A549 treated with DMSO at 1 μM for 4 hours (cell line): Measurements from ENCODE around the gene LCN12. TPM values are rescaled to one million over a fixed set of nuclear protein-coding genes. Genes with fewer than 3 reads are reported as not detected.

Source experiments
- total RNA-seq: library from RNA; stranded (reverse); fragments of 200-300 nt; extraction: Qiagen RNA extraction; gene quantifications from 5 replicates; pipeline ENCODE4 v1.2.3, GENCODE V29; 2022; ENCODE audit warnings: low read depth

LCN12 gene
- 0.95 to 1.9 TPM (median 1.4 TPM) in 5 replicates for total RNA-seq

DNA sequence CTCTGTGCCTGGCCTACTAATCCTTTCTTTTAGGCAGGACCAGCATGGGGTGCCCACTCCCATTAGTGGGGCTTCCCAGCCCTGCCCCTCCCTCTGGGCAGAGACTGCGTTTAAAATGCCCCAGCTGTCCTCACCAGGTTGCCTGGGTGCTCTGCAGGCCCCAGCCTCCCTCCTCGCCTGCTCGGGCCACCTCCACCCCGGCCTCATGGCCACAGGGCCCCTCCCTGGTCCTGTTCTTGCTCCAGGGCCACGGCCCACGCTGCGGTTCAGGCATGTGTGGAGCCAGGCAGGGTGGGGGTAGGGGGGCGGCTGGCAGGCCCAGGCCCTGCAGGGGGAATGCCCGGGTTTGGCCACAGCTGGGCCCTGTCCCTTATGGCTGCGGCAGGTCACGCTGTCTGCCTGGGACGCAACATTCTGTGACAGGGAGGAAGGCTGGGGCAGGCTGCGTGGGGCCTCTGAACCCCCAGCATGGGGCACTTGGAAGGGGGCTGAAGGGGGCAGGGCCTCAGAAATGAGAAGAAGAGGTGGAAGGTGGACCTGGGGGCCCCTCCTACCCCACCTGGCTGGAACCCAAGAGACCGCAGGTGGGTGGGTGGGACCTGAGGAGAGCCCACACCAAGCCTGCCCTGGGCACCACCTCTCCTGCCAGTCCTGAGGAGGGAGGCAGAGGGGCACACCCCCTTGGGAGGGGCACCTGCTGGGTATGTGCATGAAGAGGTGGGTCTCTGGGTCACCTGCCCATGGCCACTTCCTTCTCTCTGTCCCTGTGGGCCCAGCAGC is at the start of gene LCN12:
Gene LCN12, plus strand, starts transcription at position 733 of the 780 bp plus-strand sequence. CDS start 55 bp downstream, outside the sequence.

GRCh38 chr9:136944519-136945332 is 7.3 kb upstream of the LCN12 start, which contains the start of the genes C8G and FBXW5:
Gene C8G (plus strand): TSS chr9:136945243. CDS start chr9:136945321, 78 bp downstream.
Gene FBXW5 (minus strand): TSS chr9:136944738. CDS start chr9:136944083, 655 bp downstream.

GRCh38 chr9:136977223-136977622 is 25.1 kb downstream of the LCN12 start, which contains the start of gene PTGDS:
Gene PTGDS (plus strand): TSS chr9:136977504. CDS start chr9:136977579, 75 bp downstream.

GRCh38 chr9:136982232-136983051 is 30.4 kb downstream of the LCN12 start, which contains the start of gene LCNL1:
Gene LCNL1 (plus strand): TSS chr9:136982993. CDS start chr9:136983587, 594 bp downstream.

GRCh38 chr9:136991993-136992818 is 40.1 kb downstream of the LCN12 start, which contains the start of gene PAXX:
Gene PAXX (plus strand): TSS chr9:136992422. CDS start chr9:136992444, 22 bp downstream.

GRCh38 chr9:136996361-136997292 is 44.6 kb downstream of the LCN12 start, which contains the start of gene CLIC3:
Gene CLIC3 (minus strand): TSS chr9:136996568. CDS start chr9:136996543, 25 bp downstream.

Other genes starting within 250 kb of the LCN12 start
- 7.1 to 10.2 TPM (median 8.0 TPM) in 5 replicates for gene DIPK1B, start 239.7 kb upstream of the LCN12 start, total RNA-seq
- gene LCN10, start 209.3 kb upstream of the LCN12 start, total RNA-seq, result not detected in 5 replicates
- gene LCN6, start 203.7 kb upstream of the LCN12 start, total RNA-seq, result not detected in 5 replicates
- gene LCN8, start 194.0 kb upstream of the LCN12 start, total RNA-seq, result not detected in 5 replicates
- gene LCN15, start 187.8 kb upstream of the LCN12 start, total RNA-seq, result not detected in 5 replicates
- 64.9 to 72.6 TPM (median 70.3 TPM) in 5 replicates for gene TMEM141, start 160.9 kb upstream of the LCN12 start, total RNA-seq
- gene CCDC183, start 155.9 kb upstream of the LCN12 start, total RNA-seq, result 0.10 to 0.34 TPM (median 0.26 TPM) in 5 replicates
- gene RABL6, start 144.3 kb upstream of the LCN12 start, total RNA-seq, result 65.6 to 91.8 TPM (median 82.0 TPM) in 5 replicates
- gene AJM1, start 109.8 kb upstream of the LCN12 start, total RNA-seq, result 3.2 to 4.8 TPM (median 3.8 TPM) in 5 replicates
- gene PHPT1, start 102.9 kb upstream of the LCN12 start, total RNA-seq, result 270 to 314 TPM (median 281 TPM) in 5 replicates
- 1.8 to 5.4 TPM (median 4.1 TPM) in 5 replicates for gene MAMDC4, start 99.9 kb upstream of the LCN12 start, total RNA-seq
- gene EDF1, start 86.0 kb upstream of the LCN12 start, total RNA-seq, result 440 to 480 TPM (median 443 TPM) in 5 replicates
- gene TRAF2, start 65.8 kb upstream of the LCN12 start, total RNA-seq, result 42.4 to 76.5 TPM (median 63.8 TPM) in 5 replicates
- 67.1 to 97.1 TPM (median 91.2 TPM) in 5 replicates for gene FBXW5, start 7.5 kb upstream of the LCN12 start, total RNA-seq
- gene C8G, start 7.0 kb upstream of the LCN12 start, total RNA-seq, result 0.71 to 1.5 TPM (median 1.1 TPM) in 5 replicates
- gene PTGDS, start 25.2 kb downstream of the LCN12 start, total RNA-seq, result 0.28 to 0.37 TPM (median 0.33 TPM) in 3 of 5 replicates, not detected in the others
- 0.02 to 0.10 TPM (median 0.05 TPM) in 3 of 5 replicates, not detected in the others for gene LCNL1, start 30.7 kb downstream of the LCN12 start, total RNA-seq
- gene PAXX, start 40.1 kb downstream of the LCN12 start, total RNA-seq, result 44.8 to 86.6 TPM (median 72.0 TPM) in 5 replicates
- gene CLIC3, start 44.3 kb downstream of the LCN12 start, total RNA-seq, result 2.2 to 2.7 TPM (median 2.6 TPM) in 5 replicates
- 19.3 to 29.0 TPM (median 25.8 TPM) in 5 replicates for gene ABCA2, start 76.0 kb downstream of the LCN12 start, total RNA-seq
- 0.12 TPM in 1 of 5 replicates, not detected in the others for gene FUT7, start 79.8 kb downstream of the LCN12 start, total RNA-seq
- 43.4 to 83.2 TPM (median 74.9 TPM) in 5 replicates for gene NPDC1, start 93.9 kb downstream of the LCN12 start, total RNA-seq
- 0.67 to 0.95 TPM (median 0.82 TPM) in 5 replicates for gene ENTPD2, start 101.8 kb downstream of the LCN12 start, total RNA-seq
- 15.1 to 29.3 TPM (median 23.8 TPM) in 5 replicates for gene SAPCD2, start 118.3 kb downstream of the LCN12 start, total RNA-seq
- gene UAP1L1, start 125.2 kb downstream of the LCN12 start, total RNA-seq, result 10.5 to 16.3 TPM (median 11.5 TPM) in 5 replicates
- gene MAN1B1, start 134.7 kb downstream of the LCN12 start, total RNA-seq, result 44.5 to 52.7 TPM (median 47.9 TPM) in 5 replicates
- gene DPP7, start 162.5 kb downstream of the LCN12 start, total RNA-seq, result 73.1 to 121 TPM (median 107 TPM) in 5 replicates
- gene GRIN1, start 186.9 kb downstream of the LCN12 start, total RNA-seq, result 0.10 to 0.62 TPM (median 0.57 TPM) in 5 replicates
- 0.26 to 1.5 TPM (median 1.0 TPM) in 5 replicates for gene LRRC26, start 217.8 kb downstream of the LCN12 start, total RNA-seq
- not detected in 5 replicates for gene TMEM210, start 219.8 kb downstream of the LCN12 start, total RNA-seq
- 24.3 to 40.2 TPM (median 35.5 TPM) in 5 replicates for gene ANAPC2, start 236.3 kb downstream of the LCN12 start, total RNA-seq
- 108 to 146 TPM (median 135 TPM) in 5 replicates for gene SSNA1, start 236.4 kb downstream of the LCN12 start, total RNA-seq
- 6.0 to 10.7 TPM (median 9.6 TPM) in 5 replicates for gene TPRN, start 248.5 kb downstream of the LCN12 start, total RNA-seq